HG03095 (cell line): ENCODE data around the gene CTSZ.
"Not testable (repeated sequence)": the region's sequence is repeated elsewhere in the genome, so short reads cannot be mapped to it uniquely, and the experiment has no call there.

Experiments used
- ATAC-seq: cut with Tn5 transposase; IDR thresholded peaks from one replicate; pipeline ENCODE4 v1.9.1; 2021; ENCODE audit warnings: moderate library complexity; ENCODE audit not compliant: unreplicated experiment

The CTSZ gene

GRCh38 chr20:59014680-59015389 lies 7.8 kb upstream of the CTSZ start:
- no peak for ATAC-seq

DNA sequence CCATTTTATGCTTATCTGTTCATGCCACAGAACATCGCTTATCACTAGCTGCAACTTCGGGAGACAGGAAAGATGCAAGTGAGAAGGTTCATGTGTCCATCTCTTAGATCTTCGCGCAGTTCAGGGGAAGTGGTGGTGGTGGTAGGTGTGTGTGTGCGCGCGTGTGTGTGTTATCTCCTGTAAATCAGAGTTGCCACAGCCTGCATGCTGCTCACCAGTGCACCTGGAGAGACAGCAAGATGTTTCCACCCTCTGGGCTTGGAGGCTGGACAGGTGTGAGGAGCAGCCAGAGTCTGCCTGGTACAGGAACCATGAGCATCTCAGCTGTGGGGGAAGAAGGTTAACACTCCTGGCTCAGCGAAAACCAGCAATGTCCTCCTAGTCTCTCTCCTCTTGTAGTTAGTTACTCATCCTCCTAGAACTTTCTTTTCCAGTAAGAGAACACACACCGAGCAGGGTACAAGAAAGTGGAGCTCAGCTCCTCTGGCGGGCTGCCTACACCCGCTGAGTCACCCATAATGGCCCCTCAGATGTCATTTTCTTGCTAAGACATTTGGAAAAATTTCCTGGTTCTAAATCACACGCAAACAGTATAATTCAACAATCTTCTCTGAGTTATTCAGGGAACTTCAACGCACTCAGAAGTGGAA lies 7.0 kb upstream of the CTSZ start:
- ATAC-seq: no peak

DNA sequence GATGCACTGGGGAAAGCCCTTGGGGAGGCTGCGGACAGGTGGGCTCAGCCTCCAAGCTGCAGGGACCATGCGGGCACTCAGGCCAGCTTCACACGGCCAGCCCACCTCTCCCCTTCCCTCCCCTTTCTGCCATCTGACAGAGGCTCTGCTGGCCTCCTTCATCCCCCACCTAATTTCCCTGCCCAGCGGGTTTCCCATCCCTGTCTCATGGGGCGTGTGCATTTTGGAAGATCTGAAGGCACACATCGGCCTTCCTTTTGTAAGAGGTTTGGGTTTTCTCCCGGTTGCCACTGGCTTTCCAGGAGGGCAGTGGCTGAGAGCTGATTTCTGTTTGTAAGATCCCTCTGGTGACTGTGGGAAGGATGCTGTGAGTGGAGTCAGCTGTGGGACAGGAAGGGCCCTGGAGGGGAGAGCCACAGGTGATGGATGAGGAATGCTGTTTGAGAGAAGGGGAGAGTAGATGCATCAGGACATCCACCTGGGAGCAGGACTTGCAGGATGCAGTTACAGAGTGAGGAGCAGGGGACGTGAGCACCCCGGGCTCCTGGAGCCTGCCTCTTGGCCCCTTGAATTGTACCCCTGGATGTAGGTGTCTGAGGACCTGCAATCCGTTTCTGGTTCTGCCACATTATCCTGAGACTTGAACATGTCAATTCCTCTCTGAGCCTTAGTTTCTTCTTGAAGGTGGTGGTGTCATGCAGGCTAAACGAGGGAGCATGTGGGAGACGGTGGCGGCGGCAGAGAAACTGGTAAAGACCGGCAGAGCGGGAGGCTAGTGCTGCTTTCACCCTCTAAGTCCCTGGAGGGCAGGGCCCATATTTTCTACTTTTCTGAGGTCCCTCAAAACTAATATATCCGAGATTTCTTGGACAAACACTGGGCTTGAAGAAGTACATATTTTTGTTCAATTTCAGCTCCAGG lies 6.2 kb upstream of the CTSZ start:
- ATAC-seq: no peak

DNA sequence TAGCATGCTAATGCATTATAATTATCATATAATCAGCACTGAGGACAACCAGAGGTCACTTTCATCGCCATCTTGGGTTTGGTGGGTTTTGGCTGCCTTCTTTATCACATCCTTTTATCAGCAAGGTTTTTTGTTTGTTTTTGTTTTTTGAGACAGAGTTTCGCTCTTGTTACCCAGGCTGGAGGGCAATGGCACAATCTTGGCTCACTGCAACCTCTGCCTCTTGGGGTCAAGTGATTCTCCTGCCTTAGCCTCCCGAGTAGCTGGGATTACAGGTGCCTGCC lies 4.8 kb upstream of the CTSZ start:
- not testable (repeated sequence) for ATAC-seq

GRCh38 chr20:59010995-59011873 lies 4.2 kb upstream of the CTSZ start:
- ATAC-seq: no peak

GRCh38 chr20:59010321-59010994 lies 3.4 kb upstream of the CTSZ start:
- no peak for ATAC-seq

- ATAC-seq: no peak
These were observed 1.8 kb upstream of the CTSZ start for GRCh38 chr20:59008715-59009336.

DNA sequence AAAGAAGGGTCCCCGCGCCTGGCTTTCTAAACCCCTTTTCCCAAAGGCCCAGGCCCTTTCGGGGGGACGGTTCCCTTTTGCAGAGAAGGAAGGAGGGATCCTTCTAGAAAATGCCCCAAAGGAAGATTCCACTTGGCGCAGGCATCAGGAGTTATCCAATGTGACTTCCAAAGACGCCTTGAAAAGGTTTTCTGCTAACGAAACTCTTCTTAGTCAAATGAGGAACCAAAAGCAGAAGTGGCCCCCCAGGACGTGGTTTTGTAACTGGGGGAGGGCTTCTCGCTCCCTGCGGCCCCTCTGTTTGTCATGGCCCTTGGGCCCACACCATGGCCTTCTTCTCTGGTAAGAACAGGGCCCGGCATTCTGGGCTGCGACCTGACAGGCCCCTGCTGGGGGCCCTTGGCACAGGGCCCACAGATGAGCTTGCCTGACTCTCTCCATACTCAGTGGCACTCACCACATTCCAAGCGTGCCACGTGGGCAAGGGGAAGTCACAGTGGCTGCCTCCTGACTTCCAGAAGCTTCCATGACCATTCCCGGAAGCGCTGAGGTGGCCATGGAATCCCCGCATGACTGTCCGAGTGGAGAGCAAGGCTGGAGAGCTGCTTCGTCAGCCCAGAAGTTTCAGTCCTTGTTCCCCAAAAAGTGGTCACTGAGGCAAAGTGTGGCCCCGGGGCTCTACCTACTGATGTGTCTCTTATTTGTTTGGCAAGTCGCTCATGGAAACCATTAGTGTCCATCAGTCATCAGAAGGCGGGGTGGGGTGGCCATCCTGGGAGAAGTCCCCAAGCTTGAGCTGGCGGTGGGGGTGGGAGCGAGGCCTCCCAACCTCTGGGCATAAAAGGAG lies 834 bp upstream of the CTSZ start:
- peak; percentile 37 for ATAC-seq

GRCh38 chr20:59006167-59006863 lies 739 bp downstream of the CTSZ start:
- ATAC-seq: no peak

- no peak for ATAC-seq
These were observed 1.4 kb downstream of the CTSZ start for GRCh38 chr20:59005523-59006166.

- ATAC-seq: peak; percentile 41
These were observed 2.1 kb downstream of the CTSZ start for GRCh38 chr20:59004763-59005522.

- no peak for ATAC-seq
These were observed 2.6 kb downstream of the CTSZ start for GRCh38 chr20:59004493-59004762.

DNA sequence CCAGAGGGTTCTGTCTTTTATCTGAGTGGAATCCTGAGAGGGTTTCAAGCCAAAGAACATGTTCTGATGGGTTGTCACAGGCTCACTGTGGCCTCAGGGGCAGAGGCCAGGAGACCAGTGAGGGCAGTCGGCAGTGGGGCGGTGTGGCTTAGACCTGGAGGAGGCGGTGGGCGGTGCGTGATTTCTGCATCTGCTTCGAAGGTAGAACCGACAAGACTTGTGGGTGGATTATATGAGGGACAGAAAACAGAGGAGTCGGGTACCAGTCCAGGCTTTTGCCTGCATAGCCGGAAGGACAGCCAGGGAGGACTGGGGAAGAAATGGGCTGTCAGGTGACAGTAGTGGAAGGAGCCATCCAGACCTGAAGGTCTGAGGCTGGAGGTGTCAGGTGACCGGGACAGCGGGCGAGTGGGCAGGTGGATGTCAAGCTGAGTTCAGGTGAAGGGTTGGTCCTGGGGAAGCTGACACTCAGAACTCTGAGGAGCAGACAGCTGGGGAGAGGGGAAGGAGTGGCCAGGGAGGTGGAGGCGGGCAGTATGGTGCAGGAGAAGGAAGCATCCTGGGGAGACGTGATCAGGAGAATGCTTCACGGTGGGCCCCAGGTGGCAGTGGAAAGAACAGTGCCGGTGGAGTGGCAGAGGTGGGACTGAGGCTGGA lies 3.1 kb downstream of the CTSZ start:
- no peak for ATAC-seq

- ATAC-seq: no peak
These were observed 4.1 kb downstream of the CTSZ start for GRCh38 chr20:59002874-59003399.

- ATAC-seq: no peak
These were observed 4.7 kb downstream of the CTSZ start for GRCh38 chr20:59002388-59002787.

GRCh38 chr20:59001449-59002171 lies 5.4 kb downstream of the CTSZ start:
- ATAC-seq: no peak
